MCF 10A (cell line): Measurements from ENCODE around the gene CD44. TPM values are rescaled to one million over a fixed set of nuclear protein-coding genes. Genes with fewer than 3 reads are reported as not detected.

Experiments used
- BruUV-seq: library from RNA; stranded (reverse); fragments of 400-500 nt; replicated peaks from 2 replicates; lab custom pipeline; 2021; lab: Mats Ljungman, UMichigan
- CTCF ChIA-PET: fragments of 300-600 bp; sonication (Branson Sonifier 250); formaldehyde crosslinking; extraction: SDS; loops from one replicate; lab custom pipeline; 2021; ENCODE audit warnings: antibody characterized with exemption, inconsistent platforms; lab: Yijun Ruan, JAX
- POLR2A ChIA-PET: fragments of 300-600, 350-650 bp; sonication (Branson Sonifier 250); formaldehyde crosslinking; extraction: SDS; loops from one replicate; lab custom pipeline; 2020; ENCODE audit warnings: antibody characterized with exemption, inconsistent platforms; lab: Yijun Ruan, JAX
- DNase-seq: peaks from one replicate; pipeline ENCODE4 v3.0.0-alpha.2; 2018; ENCODE audit not compliant: unreplicated experiment
- H3K27ac Mint-ChIP-seq: one replicate; pipeline ENCODE4 v1.8.0; 2022; ENCODE audit warnings: mild to moderate bottlenecking, low read depth, mixed read lengths; ENCODE audit not compliant: unreplicated experiment
- H3K27me3 Mint-ChIP-seq: one replicate; pipeline ENCODE4 v1.8.0; 2022; ENCODE audit warnings: mixed read lengths; ENCODE audit not compliant: insufficient read depth, unreplicated experiment
- H3K36me3 Mint-ChIP-seq: one replicate; pipeline ENCODE4 v1.8.0; 2022; ENCODE audit warnings: mild to moderate bottlenecking, moderate library complexity, mixed read lengths; ENCODE audit not compliant: insufficient read depth, unreplicated experiment
- H3K4me1 Mint-ChIP-seq: one replicate; pipeline ENCODE4 v1.8.0; 2022; ENCODE audit warnings: mixed read lengths; ENCODE audit not compliant: insufficient read depth, unreplicated experiment
- H3K4me3 Mint-ChIP-seq: one replicate; pipeline ENCODE4 v1.8.0; 2022; ENCODE audit warnings: mild to moderate bottlenecking, moderate library complexity, mixed read lengths; ENCODE audit not compliant: unreplicated experiment
- H3K9me3 Mint-ChIP-seq: one replicate; pipeline ENCODE4 v1.8.0; 2022; ENCODE audit warnings: mixed read lengths; ENCODE audit not compliant: unreplicated experiment
- intact Hi-C: fragments of 100-400 bp; cut with micrococcal nuclease; formaldehyde crosslinking; loops from 2 replicates; pipeline ENCODE4 v1.14.1; 2022
- total RNA-seq: library from RNA; stranded (reverse); gene quantifications from 2 replicates; pipeline ENCODE4 v1.2.3, GENCODE V29; 2022
- TF ChIP-seq, protein P1 (sequence below): fragments of 200-600 bp; IDR thresholded peaks from one replicate; pipeline ENCODE4 v1.8.0; 2022; ENCODE audit warnings: antibody characterized with exemption, mild to moderate bottlenecking; ENCODE audit not compliant: unreplicated experiment

CD44 gene
- total RNA-seq, 1 experiment from 2014 or later, result 446 TPM

DNA sequence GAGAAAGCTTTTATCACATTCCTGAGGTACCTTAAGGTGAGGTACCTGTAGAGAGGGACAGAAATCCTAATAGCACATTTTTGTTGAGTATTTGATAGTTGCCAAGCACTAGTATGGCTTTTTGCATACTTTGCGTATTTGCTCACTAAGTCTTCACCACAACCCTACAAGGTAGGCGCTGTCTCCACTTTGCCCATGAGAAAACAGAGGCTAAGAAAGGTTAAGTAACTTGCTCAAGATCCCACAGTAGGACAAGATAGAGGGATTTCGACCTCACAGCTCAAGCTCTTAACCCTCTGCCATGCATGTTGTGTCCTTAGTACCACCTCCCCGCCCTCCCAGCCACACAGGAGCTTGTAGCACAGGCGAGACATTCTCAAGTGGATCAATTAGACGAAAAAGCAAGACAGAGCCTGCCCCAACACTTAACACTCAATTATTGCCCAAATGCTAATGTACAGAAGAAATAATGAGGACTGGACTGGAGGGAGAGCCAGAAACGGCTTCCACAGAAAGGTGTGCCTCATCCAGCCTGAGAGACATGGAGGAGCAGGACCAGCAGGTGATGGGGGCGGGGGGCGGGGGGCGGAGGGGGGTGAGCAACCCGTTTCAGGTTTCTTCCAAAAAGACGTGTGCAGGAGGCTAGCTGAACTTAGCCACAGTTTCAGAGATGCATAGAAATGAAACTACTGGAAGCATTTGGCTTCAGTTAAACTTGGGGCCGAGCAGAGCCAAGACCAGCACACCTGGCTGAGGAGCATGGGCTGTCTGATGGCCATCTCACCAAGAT lies 26.7 kb upstream of the CD44 start:
- intact Hi-C loops, result no loop called here
- H3K4me1 Mint-ChIP-seq, result peaks cover 40% of the 10 kb centered on the region
- TF ChIP-seq, protein P1, sequence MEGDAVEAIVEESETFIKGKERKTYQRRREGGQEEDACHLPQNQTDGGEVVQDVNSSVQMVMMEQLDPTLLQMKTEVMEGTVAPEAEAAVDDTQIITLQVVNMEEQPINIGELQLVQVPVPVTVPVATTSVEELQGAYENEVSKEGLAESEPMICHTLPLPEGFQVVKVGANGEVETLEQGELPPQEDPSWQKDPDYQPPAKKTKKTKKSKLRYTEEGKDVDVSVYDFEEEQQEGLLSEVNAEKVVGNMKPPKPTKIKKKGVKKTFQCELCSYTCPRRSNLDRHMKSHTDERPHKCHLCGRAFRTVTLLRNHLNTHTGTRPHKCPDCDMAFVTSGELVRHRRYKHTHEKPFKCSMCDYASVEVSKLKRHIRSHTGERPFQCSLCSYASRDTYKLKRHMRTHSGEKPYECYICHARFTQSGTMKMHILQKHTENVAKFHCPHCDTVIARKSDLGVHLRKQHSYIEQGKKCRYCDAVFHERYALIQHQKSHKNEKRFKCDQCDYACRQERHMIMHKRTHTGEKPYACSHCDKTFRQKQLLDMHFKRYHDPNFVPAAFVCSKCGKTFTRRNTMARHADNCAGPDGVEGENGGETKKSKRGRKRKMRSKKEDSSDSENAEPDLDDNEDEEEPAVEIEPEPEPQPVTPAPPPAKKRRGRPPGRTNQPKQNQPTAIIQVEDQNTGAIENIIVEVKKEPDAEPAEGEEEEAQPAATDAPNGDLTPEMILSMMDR, result no peak

DNA sequence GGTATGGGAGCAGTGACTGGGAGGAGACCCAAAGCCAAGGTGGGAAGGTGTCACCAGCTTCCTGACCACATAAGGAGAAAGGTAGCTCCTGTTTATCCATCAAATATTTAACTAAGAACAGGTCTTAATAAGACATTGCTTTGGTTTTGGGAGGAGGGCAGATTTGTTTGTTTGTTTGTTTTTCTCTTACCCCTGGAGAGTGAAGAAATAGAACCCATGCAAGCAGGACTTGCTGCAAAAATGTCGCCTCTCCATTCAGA lies 26.2 kb upstream of the CD44 start:
- H3K9me3 Mint-ChIP-seq, result no peaks in the 10 kb centered on the region
- H3K36me3 Mint-ChIP-seq, result no peaks in the 10 kb centered on the region
- no peak for DNase-seq
- no peak overlapping the region for H3K27ac Mint-ChIP-seq
- intact Hi-C loops, result no loop called here
- H3K4me1 Mint-ChIP-seq, result peaks cover 40% of the 10 kb centered on the region
- H3K27me3 Mint-ChIP-seq, result no peaks in the 10 kb centered on the region
- no peak overlapping the region for H3K4me3 Mint-ChIP-seq
- TF ChIP-seq, protein P1, result no peak
- no TSS peak for BruUV-seq
- ChIA-PET CTCF (interaction anchor here (0.9 to 1.1 kb wide), 2 partner anchors 10 to 24 kb away, joined by 3 to 4 read pairs; no protein-coding TSS in a partner anchor), POLR2A (interaction anchor here (1.0 to 2.9 kb wide), 2 partner anchors 41 to 82 kb away, joined by 3 to 13 read pairs; no protein-coding TSS in a partner anchor)

More for the DNA sequence above, 26.7 kb upstream of the CD44 start:
- BruUV-seq, result no TSS peak
- POLR2A ChIA-PET, result interaction anchor here (0.9 to 2.9 kb wide), 10 partner anchors 10 to 135 kb away, joined by 3 to 13 read pairs (median 4); partner anchors contain the start of gene CD44
- CTCF ChIA-PET, result interaction anchor here (0.6 to 0.9 kb wide), 2 partner anchors 14 to 24 kb away, joined by 3 to 4 read pairs; no protein-coding TSS in a partner anchor
- H3K36me3 Mint-ChIP-seq, result no peaks in the 10 kb centered on the region
- peak; percentile 13 for DNase-seq
- no peaks in the 10 kb centered on the region for H3K27me3 Mint-ChIP-seq
- H3K9me3 Mint-ChIP-seq, result no peaks in the 10 kb centered on the region
- no peak overlapping the region for H3K4me3 Mint-ChIP-seq
- peak overlapping the region; percentile 80 for H3K27ac Mint-ChIP-seq

- Mint-ChIP-seq H3K36me3 (no peaks in the 10 kb centered on the region), H3K9me3 (no peaks in the 10 kb centered on the region), H3K27ac (peak overlapping the region; percentile 31), H3K4me3 (no peak overlapping the region), H3K27me3 (no peaks in the 10 kb centered on the region), H3K4me1 (peaks cover 40% of the 10 kb centered on the region)
- POLR2A ChIA-PET, result interaction anchor here (0.6 to 3.8 kb wide), 13 partner anchors 10 to 203 kb away, joined by 3 to 43 read pairs (median 4); partner anchors contain the start of gene CD44
- intact Hi-C loops, result no loop called here
- TF ChIP-seq, protein P1, result no peak
- BruUV-seq, result TSS peak; percentile 100
- CTCF ChIA-PET, result interaction anchor here (0.6 to 1.1 kb wide), 4 partner anchors 40 to 273 kb away, joined by 3 to 5 read pairs (median 4); no protein-coding TSS in a partner anchor
- DNase-seq, result no peak
Measured at GRCh38 chr11:35114906-35115687, 23.9 kb upstream of the CD44 start.

DNA sequence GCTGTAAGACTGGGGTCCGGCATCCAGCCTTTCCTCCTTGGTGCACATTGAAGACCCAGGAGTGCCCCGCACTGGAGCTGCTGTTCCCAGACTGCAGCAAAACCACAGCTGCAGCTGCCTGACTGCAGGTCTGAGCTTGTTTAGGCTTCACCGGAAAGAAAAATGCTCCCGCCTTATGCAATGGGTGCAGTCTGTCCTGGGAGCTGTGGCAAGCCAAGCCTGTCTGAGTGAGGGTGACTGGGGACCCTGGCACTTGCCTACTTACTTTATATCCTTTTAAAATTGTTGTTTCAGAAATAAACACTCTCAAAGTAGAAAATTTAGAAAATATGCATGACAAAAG lies 23.3 kb upstream of the CD44 start:
- peak; percentile 89 for DNase-seq
- TF ChIP-seq, protein P1, result no peak
- H3K4me1 Mint-ChIP-seq, result peaks cover 37% of the 10 kb centered on the region
- POLR2A ChIA-PET, result interaction anchor here (0.8 to 3.8 kb wide), 12 partner anchors 11 to 155 kb away, joined by 3 to 43 read pairs (median 4); partner anchors contain the start of gene CD44
- H3K27ac Mint-ChIP-seq, result peak overlapping the region; percentile 31
- no TSS peak for BruUV-seq
- H3K36me3 Mint-ChIP-seq, result no peaks in the 10 kb centered on the region
- CTCF ChIA-PET, result interaction anchor here (0.6 to 2.0 kb wide), 4 partner anchors 14 to 115 kb away, joined by 3 to 6 read pairs (median 4); no protein-coding TSS in a partner anchor
- H3K9me3 Mint-ChIP-seq, result no peaks in the 10 kb centered on the region
- H3K27me3 Mint-ChIP-seq, result no peaks in the 10 kb centered on the region
- no peak overlapping the region for H3K4me3 Mint-ChIP-seq
- intact Hi-C loops, result no loop called here
